GM19351 (cell line): Measurements from ENCODE around the gene CNMD.
"Not testable (repeated sequence)": the region's sequence is repeated elsewhere in the genome, so short reads cannot be mapped to it uniquely, and the experiment has no call there.

Experiments used
- ATAC-seq: cut with Tn5 transposase; IDR thresholded peaks from one replicate; pipeline ENCODE4 v1.9.1; 2021; ENCODE audit warnings: mild to moderate bottlenecking, moderate library complexity; ENCODE audit not compliant: unreplicated experiment

Gene CNMD

DNA sequence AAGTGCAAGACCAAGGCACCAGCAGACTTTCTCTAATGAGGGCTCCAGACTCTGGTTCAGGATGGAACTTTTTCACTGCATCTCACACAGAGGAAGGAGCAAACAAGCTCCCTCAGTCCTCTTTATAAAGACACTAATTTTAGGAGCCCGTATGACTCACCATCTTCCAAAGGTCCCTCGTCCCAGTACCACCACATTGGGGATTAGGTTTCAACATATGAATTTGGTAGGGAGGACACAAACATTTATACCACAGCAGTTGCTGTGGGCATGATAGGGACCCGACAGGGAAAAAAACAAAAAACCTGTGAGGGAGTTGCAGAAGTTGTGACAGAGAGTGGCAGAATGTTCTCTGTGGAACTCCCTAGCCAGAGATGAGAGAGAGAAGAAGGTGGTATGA, 6.5 kb upstream of the CNMD start:
- ATAC-seq = no peak

DNA sequence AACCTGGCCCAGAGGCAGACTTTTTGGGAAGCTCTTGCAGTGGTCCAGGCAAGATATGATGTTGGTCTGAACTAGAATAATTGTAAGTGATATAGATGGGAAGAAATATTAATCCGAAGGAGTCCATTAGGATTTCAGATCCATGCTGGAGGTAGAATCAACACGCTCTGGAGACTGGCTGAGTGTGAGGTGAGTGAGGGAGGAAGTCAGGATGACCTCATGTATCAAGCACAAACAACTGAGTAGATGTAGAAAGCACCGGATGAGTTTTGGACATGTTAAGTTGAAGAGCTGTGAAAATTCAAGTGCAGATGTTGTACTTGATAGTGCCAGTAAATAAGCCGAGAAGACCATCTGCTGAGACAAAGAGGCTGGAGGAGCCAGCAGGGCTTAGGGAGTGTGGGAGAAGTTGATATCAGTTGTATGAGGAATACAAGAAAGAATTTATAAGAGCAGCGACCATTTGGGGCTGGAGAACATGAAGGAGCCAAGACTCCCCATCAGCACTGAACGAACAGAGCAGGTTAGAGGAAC, 5.3 kb upstream of the CNMD start:
- no peak for ATAC-seq

DNA sequence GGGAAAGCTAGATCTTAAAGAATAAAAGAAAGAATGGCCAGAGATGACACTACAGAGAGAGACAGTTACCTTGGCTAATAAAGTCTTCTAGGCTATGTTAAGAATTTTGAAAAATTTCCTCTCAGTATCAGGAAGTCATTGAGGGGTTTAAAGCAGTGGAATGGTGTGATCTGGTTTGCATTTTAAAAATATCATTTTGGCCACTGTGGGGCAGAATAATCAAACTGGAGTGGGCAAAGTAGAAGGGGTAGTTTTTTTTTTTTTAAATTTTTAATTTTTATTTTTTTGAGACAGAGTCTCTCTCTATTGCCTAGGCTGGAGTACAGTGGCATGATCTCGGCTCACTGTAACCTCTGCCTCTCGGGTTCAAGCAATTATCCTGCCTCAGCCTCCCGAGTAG, 4.4 kb upstream of the CNMD start:
- ATAC-seq = no peak

DNA sequence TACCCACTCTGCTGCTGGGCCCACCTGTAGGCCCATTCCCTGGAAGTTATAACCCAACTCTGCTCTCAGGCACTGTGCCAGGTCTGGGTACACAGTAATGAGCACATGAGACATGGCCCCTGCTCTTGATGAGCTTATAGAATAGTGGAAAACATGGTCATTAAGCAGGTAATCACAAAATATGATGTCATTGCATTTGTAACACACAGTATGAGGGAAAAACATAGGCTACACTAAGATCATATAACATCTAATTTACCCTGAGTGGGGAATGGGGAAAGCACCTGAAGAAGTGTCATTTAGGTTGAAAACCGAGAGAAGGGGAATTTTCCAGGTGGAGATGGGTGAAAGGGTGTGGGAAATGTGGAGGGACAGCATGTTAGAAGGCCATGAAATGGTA, 3.9 kb upstream of the CNMD start:
- no peak for ATAC-seq

DNA sequence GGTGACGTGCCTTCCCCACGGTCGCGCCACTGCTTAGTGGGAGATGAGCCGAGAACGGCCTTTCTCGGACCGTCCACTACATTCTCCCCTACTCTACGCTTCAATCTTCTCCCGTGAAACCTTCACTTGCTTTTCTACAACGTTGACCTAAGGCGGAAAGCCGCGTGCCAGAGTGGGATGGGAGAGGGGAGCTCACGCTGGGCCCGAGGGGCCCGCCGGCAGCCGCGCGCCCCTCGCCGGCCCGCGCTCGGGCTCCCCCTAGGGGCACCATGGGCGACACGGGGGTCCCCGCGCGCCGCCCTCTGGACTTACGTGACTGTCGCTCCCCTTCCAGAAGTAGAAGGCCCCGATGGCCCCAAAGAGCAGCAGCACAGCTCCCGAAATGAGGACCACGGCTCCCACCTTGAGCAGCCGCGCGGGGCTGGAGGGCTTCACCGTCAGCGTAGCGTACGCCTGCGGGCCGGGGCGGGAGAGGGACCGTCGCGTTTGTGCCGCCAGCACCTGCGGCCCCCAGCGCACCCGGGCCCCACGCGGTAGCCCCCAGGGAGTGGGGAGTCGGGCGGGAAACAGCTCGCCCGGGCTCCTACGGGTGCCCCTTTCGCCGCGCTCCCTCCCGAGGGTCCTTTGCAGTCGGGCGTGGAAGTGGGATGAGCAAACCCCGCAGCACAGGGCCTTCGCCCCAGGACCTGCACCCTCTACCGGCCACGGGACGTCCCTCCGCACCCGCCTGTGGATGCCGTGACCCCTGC, 727 bp downstream of the CNMD start:
- ATAC-seq = peak; percentile 65

DNA sequence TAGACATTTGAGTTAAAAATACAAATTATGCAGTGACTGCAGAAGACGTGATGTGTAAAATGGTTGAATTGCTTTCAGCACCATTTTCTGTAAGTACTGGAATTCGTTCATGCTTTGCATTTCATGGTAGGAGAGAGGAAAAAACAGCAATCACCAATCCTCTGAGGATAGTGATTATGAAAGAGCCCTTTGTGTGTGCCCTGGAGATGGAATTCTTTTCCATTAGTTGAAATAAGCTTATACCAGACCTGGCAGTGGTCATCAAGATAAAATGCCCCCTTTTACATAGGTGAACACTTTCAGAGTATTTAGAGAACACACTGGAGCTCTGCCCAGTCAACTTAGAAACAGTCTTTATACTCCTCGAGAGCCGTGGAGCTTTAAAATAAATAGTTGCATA, 1.7 kb downstream of the CNMD start:
- no peak for ATAC-seq

DNA sequence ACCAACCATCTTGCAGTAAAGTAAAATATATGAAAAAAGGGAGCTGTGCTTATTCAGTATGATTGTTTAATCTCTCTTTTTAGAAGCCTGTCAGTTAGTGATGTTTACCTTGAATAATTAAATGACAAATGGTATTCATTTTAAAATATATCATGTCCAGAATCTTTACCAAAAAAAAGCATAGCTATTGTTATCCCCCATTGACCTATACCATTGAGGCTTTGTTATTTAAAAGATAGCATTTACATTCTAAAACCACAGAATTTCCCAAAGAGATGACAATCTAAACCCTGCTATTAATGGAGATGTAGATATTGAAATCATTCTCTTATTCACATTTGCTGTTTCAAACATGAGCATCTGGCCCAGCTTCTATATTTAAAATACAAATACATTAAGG, 2.2 kb downstream of the CNMD start:
- ATAC-seq = no peak

DNA sequence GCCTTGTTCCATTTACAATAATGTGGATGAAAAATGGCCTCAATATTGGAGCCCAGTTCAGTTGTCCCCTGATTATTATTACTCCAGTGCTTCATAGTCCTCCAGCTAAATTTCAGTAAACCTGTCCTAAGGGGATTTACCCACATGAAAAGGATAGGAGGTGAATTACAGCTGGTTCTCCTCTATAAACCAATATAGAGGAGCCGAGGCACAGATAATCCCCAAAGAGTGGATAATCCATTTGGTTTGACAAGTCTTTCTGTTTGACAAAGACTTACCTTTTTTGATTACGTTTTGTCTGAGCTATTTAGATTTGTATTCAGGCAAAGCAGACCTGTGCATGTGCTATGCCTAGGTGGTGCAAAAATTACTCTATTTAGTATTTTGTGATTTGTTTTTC, 2.7 kb downstream of the CNMD start:
- ATAC-seq = no peak

DNA sequence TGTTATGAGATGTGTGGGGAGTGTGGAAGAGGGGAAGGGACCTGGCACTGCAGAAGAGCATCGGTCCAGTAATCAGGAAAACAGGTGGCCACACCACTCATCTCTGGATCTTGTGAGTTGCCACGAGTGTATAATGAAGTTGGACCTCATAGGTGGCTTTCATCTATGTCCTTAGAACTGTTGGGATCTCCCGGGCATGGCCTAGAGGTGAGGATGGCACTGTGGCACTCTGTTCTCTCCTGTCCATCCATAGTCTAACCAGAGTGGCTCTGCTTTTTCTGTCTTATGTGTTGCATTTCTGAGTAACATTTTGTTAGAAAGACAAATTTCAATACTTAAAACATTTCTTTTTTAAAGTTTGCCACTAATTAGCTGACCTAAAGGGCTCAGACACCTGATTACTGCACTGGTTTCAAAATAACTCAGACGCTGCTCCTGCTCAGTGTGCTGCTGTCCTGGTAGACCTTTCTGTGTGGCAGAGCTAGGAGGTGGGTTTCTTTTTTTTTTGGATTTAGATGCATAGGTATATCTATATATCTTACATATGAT, 5.5 kb downstream of the CNMD start:
- no peak for ATAC-seq

DNA sequence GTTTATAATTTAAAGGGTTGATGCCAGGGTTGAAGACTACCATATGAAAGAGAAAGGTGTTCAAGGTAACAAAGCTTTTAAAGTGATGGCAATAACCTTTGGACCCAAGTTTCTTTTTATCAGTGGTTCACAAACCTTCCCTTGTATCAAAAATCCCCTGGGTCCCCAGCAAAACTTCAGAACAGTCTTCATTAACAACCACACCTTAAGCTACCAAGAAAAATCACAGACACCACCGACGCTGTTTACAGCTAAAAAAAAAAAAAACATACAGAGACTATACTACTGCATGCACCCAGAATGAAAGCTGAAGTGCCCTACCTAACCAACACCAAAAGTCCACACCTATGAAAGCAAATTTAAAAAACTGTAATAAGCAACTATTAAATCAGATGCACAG, 13.4 kb downstream of the CNMD start:
- no peak for ATAC-seq

DNA sequence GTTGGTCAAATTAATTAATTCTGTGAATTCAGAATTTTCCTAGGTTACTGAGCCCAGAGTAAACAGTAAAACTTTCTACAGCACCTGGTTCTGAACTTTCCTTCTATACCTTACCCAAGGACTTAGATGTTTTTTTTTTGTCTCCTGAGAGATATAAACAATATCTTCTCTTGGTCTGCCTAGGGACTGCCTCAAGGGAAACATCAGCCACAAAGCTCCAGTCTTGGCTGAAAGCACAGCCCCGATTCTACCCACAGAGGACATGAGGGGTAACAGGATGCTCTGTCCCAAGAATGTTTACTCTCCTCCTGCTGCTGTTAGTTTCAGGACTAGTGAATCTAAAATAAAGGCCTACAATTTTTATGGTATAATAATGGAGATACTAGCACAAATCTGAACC, 14.3 kb downstream of the CNMD start:
- no peak for ATAC-seq

DNA sequence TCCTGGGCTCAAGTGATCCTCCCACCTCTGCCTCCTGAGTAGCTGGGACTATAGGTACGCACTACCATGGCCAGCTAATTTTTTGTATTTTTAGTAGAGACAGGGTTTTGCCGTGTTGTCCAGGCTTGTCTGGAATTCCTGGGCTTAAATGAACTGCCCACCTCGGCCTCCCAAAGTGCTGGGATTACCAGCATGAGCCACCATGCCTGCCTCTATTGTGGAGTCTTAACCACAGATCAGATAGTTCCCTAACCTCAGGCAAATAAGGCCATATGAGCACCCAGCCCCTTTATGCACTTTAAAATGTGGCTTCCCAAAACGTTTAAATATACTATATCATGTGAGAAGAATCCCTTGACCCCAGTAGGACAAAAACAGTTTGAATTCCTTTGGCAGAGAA, 16.4 kb downstream of the CNMD start:
- ATAC-seq = no peak

DNA sequence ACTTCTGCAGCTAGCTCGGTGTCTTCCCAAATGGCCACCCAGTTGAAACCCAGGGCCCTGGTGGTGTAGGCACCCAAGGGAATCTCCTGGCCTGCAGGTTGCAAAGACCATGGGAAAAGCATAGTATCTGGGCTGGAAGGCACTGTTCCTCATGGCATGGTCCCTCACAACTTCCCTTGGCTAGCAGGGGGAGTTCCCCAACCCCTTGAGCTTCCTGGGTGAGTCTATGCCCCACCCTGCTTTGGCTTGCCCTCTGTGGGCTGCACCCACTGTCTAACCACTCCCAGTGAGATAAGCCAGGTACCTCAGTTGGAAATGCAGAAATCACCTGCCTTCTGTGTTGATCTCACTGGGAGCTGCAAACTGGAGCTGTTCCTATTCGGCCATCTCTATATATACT, 18.3 kb downstream of the CNMD start:
- ATAC-seq = not testable (repeated sequence)

DNA sequence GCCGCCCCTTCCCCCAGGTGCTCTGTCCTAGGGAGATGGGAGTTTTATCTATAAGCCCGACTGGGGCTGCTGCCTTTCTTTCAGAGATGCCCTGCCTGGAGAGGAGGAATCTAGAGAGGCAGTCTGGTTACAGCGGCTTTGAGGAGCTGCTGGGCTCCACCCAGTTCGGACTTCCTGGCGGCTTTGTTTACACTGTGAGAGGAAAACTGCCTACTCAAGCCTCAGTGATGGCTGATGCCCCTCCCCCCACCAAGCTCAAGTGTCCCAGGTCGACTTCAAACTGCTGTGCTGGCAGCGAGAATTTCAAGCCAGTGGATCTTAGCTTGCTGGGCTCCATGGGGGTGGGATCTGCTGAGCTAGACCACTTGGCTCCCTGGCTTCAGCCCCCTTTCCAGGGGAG, 18.7 kb downstream of the CNMD start:
- not testable (repeated sequence) for ATAC-seq

DNA sequence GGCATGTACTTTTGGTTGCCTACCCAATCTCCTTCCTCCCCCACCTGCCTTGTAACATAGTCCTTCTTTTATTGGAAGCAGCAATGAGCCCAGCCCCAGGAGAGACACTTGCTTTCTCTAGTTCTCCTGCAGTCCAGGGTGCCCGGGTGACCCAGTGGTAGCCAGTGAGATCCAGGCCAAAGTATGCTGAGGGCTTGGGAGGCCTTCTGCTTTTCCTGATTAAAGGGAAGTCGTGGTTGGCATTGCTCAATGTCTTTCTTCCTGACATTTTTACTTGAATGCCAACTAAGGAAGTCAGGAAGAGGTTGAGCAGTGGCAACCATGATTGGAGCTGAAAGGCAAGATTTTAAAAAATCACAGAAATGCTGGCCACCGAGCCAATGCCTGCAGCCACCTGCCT, 25.7 kb downstream of the CNMD start:
- ATAC-seq = no peak

DNA sequence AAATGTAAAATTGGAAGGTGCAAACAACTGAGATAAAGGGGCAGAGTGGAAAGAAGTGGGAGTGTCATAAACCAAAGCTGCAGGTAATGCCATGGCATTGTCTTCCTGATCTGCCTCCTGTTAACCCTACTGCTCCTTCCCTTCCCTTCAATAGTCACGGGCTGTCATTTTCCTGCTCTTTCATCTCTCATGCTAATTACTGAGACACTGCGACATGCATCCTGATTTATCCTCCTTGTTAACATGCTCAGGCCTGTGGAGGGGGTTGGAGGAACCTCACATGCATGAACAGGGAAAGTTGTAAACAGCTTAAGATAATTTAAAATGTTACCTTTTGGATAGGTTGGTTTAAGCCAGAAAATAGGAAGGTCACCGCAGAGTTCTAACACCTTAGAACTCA, 27.2 kb downstream of the CNMD start:
- no peak for ATAC-seq

DNA sequence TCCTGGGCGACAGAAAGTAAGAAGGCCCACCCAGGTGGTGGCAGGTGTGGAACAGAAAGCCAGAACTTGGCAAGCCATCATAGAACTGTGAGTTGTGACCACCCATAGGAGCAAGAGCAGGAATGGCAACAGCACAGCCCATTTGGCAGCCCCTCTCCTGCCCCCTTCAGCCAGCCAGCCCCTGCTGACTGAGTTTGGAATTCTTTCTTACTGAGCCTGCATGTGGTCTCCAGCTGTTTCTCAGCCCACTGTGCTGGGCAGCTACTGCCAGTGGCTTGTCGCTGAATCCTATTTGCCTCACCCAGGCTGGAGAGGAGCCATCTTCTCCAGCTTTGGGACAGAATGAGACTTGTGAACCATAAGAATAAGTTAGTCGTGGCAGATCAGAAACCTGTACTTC, 28.3 kb downstream of the CNMD start:
- ATAC-seq = no peak

DNA sequence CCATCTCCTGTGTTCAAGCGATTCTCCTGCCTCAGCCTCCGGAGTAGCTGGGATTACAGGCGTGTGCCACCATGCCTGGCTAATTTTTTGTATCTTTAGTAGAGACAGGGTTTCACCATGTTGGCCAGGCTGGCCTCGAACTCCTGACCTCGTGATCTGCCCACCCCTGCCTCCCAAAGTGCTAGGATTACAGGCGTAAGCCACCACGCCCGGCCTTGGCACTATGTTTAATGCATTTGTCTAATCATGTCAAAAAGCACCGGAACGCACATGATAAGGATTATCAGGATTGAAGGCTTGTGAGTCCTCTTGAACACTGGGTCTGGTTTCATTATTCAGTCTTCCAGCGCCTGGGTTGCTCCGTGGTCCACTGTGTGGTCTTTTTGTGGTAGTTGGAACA, 31.4 kb downstream of the CNMD start:
- ATAC-seq = not testable (repeated sequence)

DNA sequence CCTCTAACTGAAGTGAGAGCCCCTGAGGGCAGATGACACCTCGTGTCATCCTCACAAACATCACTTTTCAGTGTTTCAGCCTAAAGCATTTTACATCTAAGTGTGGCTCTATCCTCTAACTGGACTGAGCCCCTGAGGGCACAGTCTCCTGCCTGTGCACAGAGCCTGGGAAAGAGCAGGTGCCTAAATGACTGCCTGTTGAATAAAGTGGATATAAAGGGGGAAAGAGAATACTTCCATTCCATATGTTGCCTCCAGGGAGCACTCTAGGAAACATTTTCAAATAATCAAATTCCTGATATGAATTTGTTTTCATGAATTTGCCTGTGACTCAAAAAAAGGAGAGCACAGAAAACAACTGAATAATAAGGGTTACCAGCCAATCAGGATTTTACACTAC, 32.2 kb downstream of the CNMD start:
- no peak for ATAC-seq

DNA sequence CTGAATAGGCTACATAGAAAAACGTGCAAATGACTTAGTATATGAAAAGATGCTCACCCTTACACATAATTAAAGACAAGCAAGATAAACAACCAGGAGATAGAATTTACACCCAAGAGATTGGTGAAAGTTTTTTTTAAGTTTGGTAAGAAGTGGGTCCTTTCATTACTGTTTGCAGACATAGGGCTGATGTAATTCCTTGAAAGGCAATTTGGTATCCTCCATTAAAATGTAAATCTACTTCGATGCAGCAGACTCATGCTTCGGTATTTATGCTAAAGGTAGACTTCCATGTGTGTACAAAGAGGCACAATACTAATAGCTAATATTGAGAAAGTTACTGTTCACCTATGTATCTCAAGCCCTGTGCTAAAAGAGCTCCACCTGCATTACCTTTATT, 33.5 kb downstream of the CNMD start:
- ATAC-seq = no peak

DNA sequence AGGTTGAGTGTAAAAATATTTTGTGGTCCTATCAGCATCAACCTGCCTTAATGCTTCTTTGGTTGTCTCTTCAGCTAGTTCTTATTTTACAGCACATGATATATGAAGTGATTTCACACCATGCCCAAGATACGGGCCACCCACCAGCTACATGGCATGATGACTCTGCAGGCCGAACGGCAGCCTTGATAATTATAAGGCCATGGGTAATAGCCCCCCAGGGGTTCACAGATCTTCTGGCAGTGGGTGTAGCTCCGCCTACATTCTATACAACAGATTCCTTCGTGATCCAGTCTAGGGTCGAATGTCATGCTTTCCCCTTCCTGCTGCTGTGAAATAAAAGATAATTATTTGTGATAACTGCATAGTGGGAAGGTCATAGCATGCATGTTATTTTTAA, 36.1 kb downstream of the CNMD start:
- ATAC-seq = no peak

DNA sequence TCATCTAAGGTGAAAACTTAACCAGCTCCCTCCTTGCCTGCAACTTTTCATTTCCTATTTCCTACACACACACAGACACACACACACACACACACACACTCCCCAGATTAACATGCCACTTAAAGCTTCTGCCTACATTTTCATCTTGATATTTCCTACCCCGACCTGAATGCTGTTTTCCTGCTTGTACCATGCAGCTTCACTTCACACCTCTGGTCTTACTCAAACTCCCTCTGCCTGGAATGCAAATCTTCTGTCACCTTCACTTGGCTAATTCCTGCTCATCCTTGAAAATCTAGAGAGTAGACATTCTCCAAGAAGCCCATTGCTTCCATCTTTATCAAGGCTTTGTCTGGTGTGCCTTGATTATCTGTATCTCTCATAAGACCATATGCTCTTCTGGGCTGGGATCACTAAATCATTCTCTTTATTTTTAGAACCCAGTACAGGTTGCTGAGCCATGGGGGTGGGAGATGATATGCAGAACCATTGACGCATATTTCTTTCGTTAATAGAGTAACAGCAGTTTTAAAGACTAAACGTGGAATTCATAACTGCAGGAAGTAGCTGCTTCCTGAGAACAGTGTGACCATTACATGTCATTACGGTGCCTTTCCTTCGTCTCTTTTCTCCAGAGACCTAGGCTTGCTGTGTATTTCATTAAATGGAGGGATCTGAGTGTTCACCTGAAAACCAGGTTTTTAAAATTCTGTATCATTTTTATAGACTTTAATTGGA, 37.7 kb downstream of the CNMD start:
- no peak for ATAC-seq
